Stimulated activated naive CD4-positive, alpha-beta T cell treated with Interleukin-2 at 50 U/mL for 16 hours (primary cell): Measurements from ENCODE around the gene PARD3B.

Experiments
- DNase-seq: peaks from one replicate; lab custom pipeline; 2025; lab: John Stamatoyannopoulos, UW

The PARD3B gene

DNA sequence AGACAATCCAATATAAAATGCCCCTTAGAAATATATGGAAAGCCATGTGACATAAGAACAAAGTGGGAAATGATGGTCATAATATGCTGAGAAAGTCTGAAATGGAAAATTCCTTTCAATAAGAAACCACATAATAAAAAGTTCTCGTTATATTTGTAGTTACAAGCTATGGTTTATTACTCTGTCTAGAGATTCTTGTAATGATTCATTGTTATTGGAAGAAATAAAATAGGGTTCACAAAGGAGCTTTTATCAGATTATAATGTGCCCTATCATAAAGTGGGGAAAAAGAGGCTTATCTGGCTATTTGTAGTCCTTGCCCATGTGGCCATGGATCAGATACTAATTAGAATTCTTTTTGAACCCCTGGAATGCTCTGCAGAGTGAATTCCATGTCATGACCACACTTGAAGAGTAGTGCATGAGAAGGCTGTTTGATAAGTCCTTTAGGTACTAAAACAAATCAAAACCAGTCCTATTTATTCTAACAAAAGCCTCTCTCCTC, 716.3 kb downstream of the PARD3B start:
- DNase-seq, result no peak

DNA sequence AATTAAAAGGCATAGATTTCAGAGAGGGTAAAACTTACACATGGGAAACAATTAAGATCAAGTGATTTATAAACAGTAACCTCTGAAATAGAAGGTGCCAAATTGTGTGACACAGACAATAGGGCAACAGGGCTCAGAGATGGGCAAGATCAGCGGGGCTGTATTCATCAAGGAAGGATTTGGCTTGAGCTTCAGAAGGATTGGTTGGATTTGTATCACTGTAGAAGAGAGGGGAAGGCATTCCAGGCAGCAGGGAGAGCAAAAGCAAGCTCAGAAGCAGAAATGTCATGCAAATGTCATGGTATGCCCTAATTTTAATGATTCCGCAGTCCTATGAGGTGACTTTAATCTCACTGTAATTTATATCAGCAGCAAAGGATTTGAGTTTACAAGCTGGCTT, 722.0 kb downstream of the PARD3B start:
- DNase-seq, result no peak

DNA sequence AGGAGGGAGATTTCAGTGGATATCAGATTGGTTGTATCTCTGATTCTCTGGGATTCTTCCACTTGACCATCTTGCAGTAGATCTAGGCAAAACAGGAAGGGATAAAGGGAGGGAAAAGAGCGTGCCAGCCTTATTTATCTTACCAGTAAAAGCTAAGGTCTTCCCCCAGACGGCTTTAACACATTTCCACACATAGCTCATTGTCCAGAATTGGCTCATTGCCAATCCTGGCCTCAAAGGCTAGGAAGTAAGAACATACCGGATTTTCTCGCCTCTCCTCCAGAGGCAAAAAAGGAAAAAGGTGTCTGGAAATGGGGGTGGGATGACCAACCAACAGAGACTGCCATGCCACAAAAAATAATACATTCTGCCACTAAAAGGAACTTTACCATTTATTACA, 725.4 kb downstream of the PARD3B start:
- no peak for DNase-seq

DNA sequence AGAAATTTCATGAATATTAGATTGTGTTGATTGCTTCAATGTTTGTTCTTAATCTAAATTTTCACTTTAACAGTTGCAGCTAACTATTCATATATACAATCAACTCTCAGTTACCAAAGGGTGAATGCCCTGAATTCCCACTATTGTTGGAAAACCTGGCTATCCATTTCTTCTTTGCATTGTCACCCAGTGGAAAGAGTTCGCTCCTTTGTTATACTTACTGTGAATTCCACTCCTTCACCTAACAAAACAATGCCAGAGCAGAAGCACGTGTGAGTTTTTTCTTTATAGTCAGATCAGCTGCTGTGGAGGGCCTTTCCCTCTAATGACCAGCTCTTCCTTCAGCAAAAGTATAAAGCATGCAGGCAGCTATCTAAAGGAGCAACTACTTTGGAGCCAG, 727.9 kb downstream of the PARD3B start:
- DNase-seq, result no peak

DNA sequence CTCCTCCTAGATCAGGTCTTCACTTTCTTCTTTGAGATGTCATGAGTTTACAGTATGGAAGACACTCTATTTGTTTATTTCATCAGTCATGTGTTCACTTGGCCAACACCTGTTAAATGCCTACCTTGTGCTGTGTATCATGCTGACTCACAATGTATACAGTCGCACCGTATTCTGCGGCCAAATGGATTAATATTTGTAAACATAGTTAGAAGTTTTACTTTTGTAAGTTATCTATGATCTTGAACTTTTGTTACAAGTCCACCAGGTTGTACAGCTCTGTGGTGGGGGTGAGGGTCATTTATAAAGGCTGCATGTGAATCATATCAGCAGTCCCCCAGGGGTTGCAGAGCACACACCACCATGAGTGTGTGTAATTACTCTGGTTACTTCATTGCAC, 728.4 kb downstream of the PARD3B start:
- DNase-seq, result no peak

DNA sequence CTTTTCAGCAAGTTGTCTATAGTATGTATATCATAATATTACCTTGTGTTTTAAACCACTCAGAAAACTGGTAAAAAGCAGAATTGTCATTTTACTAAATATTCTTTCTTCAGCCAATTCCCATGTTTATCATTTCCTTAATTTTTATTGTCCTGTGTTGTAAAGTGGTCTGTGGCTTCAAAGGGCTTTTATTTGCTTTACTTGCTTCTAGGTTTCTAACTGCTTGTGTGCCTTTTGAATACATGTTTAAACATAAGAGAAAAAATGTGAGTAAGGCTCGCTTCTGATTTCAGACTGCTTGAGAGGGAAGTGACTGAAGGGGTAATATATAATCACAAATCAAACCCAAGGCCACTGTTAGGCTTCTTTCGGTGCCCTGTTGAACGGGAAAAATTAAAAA, 729.5 kb downstream of the PARD3B start:
- no peak for DNase-seq

DNA sequence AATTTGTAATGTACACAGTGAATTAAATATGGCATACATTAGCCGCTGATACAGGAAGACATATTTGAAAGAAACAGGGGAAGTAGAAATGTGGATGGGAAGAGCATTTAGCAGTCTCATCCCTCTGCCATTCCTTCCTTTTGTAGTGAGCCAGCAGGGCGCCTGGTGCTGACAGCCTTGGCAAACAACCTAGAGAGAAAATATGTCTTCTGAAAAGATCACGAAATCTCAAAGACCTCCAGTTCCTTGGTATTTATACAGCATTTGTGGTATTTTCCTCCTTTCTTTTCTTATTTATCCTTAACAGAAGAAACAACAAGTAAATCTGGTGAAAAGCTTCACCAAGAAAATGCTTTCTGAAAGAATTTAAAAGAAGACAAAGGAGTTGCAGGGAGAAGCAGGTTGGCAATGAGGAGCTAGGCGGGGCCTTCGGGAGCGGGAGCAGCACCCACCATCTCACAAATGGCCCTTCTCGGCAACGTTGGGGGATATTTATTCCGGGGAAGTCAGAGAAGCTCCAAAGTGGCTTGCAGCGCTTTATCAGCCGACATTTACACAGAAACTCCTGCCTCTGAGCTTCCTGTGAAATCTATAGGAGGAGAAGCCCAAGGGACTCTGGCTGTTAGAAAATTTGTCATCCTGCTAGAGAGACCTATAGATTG, 731.0 kb downstream of the PARD3B start:
- DNase-seq, result no peak

DNA sequence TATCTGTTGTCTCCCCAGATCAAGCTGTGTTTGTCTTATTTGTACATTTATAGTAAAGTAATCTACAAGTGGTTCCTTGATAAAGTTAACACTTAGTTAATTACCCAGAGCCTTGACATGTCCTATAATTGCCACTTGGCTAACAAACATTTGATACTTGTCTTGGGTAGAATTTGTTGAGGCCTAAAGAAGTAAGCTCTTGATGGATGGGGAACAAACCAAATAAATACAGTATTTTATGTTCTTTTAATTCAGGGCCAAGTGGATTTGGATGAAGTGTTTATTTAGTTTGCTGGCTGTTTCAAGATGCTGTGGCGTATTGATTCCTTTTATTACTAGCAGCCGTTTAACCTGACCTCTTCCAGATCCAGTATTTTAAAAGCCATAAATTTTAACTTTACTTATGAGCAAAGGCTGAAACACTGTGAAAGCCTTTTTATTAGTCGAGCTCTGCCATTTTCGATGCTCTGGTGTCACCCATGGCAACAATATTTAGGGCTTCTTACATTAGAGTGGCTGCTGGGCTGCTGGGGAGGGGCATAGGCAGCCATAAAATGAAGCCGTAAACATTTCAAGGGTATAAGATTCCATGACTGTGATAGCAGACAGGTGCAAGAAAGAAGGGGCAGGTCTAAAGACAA, 735.4 kb downstream of the PARD3B start:
- DNase-seq, result no peak

DNA sequence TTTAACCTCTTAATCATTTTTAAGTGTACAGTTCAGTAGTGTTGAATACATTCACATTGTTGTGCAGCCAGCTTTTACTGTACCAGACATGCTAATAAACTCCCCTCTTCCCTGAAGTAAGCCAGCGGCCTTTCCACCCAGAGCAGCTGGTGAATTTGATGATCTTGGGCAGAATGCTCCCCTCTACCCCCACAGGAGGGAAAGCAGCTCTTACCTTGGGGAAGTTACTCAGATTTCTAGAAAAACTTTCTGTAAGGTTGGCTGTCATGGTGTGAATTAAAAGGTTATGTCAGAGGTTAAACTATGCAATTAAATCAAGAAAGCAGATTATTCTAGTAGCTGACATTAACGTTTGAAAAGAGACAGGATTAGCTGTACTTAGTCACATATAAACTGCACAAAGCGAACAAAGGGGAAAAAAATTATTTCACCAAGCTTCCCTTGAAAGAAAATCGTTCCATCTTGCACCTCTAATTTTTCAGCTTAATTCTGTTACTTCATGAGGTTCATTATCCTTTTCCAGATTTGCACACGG, 738.5 kb downstream of the PARD3B start:
- no peak for DNase-seq

DNA sequence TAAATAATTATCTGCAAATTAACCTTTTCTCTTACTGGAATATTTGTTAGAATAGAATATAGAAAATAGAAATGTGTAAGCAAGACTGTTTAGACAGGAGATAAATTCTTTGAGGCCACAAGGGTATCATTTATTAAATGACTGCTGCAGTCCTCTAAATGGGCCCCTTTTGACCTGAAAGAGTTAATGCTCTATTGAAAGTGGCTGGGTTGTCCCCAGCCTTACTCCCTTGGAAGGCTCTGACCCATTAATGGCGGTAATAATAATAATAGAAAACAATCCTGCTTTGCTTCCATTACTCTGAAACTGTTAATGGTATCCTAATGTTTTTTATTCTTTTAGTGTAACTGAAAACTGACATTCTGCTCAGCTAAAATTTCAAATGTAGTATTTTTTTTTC, 739.1 kb downstream of the PARD3B start:
- DNase-seq, result no peak

DNA sequence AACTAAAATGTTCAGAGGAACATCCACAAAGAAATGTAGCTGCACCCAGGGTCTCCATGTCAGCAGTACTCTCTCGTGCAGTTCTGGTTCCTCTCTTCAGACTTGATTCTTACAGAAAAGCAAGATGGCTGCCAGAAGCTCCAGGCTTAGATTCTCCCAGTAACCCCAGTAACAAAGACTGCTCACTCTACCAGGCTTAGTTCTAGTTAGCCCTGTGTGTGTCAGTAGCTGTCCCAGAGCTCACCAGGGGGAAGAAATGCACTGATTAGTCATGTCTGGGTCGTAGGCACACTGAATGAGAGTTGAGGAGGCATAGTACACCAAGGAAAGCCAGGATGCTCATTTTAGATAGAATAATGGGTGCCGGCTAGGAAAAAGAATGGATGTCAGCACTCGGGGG, 742.0 kb downstream of the PARD3B start:
- no peak for DNase-seq

DNA sequence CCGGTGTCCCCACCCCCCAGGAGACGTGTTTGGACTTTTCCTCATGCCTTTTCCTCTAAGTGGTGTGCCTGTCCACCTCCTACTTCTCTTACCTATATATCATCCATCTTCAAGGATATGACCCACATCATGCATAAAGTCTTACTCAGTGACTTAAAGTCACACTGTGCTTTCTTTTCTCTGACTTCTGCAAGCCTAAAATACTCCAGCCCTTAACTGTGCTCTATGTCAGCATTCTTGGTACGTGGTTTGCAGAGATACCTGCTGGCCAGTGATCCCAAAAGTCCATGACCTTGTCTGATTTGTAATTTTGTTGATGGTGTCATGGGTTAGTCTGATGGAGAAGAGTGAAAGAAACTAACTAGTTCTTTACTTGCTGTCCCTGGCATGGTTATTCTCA, 743.4 kb downstream of the PARD3B start:
- DNase-seq, result no peak

DNA sequence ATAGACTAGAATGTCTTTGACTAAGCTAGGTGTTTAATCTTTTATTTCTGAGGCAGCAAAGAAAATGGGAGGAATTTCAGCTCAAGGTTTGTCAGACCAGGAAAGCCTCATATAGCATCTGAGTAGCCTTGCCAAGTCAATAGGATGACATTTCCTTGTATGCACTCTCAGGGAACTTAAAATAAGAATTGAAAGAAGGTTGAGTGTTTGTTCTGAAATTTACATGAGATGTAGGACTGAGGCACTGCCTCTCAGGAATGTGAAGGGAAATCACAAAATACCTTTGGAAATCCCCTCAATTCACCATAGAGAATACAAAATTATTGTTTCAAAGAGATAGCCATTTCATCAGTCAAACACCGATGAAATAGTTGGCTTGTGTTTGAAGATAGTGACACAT, 745.0 kb downstream of the PARD3B start:
- no peak for DNase-seq

DNA sequence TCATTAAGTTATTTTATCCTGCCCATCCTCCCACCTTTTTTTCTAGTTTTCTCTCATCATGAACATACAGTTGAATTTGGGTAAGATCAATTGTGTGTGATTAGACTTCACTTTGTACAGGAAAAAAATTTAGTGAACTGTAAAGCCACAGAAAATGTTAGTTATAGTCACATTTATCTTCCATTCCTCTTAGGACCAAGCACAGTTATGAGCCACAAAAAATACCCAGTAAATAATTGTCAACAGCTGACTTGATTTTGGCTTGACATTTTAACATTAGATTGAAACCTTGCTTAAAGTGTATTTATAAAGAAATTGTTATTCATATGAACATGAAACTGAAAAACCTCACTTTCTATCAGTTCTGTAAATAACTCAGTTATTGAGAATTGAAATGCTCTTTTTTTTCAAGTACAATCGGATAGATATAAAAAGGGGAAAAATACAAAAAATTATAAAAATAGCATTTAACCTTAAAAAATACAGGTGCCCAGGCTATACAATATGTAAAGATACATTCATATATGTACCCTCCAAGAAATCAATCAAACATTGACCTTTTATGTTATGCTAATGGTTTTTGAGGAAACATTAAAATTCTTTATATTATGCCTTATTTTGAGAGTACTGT, 747.5 kb downstream of the PARD3B start:
- DNase-seq, result no peak

DNA sequence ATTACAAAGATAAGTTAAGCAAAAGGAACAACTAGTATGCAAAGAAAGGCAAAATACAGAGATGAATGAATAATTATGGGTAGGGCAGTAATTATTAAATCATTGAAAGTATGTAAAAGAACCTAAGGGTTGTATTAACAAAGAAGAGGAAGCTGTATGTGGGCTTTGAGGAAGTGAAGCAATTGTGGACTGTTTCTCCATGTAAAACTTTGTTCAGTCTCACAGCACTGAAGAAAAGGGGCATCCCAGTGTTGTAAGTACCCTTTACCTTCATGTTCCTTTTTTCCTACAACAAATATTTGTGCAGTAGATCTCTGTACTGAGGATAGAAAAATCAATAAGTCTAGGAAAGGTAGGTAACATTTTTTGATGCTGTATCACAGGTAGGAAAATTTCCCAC, 748.3 kb downstream of the PARD3B start:
- DNase-seq, result no peak

DNA sequence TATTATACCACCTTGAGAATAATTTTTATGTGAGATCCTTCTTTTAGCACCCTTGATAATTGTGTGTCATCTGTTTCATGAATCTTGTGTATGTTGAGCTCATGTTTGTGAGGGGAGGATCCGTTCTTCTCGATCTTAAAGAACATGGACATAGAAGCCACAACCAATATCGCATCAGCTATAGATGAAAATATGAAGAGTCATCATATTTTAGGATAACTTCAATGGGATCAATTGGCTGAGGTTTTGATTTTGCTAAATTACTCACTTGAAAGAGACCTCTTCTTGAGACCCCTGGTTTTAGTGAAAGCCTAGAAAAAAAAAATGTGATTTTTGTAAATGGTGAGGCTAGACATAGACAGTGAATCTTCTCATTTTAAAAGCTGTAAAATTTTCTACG, 751.7 kb downstream of the PARD3B start:
- DNase-seq, result no peak

DNA sequence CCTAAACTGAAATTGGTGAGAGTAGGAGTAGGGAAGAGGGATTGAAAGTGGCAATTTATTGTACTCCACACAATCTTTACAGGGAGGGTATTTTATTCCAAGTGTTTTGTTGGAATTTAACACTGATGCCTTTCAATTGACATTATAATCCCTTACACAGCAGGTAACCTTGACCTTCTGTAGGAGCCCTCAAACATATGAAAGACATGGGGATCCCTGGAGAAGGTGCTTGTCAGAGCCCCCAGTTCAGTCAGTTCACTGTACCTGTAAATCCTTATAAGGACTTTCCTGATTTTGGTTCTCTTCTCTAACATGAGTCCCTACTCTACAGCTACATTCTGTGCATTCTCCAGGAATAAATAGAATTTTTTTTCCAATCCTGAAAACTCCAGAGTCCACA, 752.1 kb downstream of the PARD3B start:
- no peak for DNase-seq

DNA sequence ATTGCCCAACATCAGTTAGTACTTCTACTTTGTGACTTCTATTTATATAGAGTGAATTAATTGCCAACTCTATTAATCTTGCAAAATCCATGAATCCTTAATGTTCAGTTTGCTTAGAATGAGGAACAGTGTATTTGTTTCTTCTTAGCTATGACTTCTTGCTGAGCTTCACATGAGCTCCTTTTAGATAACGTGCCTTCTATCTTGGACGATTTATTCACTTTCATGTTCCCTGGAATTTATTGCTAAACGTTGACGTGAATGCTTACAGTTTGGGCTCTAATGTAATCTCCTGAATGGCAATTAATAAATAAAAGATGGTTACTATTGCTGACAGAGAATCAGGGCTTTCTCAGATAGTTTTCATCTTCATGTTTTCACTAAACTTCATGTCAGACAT, 752.6 kb downstream of the PARD3B start:
- DNase-seq, result no peak

DNA sequence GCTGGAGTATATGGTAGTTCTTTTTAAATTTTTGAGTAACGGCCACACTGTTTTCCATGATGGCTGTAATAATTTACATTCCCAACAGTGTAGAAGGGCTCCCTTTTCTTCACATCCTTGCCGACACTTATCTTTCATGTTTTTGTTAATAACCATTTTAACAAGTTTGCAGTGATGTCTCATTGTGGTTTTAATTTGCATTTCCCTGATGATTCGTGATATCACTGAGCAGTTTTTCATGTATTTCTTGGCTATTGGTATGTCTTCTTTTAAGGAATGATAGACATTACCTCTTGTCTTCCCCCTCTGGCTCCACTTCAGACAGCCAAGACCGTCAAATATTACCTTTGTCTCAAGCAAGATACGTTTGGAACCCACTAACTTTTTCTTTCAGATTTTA, 765.9 kb downstream of the PARD3B start:
- DNase-seq, result no peak

DNA sequence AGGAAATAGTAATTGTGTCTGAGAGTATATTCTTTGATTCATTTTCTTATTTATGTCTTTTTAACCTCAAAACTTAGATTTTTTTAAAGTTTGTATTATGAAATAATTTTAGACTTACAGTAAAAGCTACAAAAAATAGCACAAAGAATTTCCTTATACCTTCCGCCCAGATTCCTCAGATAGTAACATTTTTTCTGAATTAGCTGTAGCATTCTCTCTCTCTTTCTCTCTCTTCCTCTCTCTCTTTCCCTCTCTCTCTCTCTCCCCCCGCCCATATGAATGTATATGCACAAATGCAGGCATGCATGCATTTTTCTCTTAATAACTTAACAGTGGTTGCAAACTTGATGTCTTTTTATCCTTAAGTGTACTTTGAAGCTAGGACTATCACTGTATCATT, 776.0 kb downstream of the PARD3B start:
- no peak for DNase-seq

DNA sequence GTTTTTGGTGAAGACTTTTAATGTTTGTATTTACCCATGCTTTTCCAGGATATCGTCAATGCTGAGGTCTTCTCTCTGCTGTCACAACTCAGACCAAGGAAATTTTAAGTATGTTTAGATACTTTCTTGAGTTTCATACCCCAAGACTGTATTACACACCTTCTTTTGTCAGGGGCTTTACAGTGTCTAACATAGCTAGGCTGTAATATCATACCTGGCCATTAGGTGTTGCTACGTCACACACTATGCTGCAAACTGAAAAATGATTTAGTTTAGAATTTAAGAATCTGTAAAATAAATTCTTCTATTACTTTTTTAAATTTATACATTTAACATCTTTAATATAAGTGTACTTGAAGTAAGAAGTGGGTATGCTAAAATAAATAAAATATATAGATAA, 778.7 kb downstream of the PARD3B start:
- DNase-seq, result no peak

DNA sequence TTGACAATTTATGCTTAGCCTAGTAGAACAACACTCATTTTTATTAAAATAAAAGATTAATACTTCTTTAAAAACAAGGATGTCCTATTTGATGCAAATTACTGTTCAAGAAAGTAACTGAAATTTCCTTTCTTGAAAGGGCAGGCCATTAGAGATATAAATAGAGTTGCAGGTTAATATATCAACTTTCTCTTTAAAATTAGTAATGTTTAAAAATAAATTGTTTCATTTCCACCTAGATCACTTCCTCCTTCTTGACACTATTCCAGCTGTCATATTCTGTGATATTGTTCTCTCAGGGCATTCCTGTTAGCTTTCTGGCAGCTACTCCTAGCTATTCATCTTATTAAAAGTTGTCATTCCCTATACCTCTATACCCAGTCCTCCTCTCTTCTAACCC, 779.1 kb downstream of the PARD3B start:
- no peak for DNase-seq

DNA sequence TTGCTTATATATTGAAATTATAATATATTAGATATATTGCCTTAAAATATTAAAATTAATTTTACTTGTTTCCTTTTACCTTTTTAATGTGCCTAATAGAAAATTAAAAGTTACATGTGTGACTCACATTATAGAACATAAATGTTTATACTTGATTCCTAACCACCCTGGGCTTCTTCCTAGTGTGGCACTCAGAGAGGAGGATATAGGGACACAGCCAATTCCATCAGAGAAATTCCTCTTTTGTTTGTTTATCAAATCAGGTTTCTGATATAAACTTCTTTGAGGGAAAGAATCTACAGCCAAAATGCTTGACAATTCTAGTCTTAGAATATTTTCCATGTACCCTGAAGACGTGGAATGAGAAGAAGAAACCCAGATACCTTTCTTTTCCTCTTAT, 788.1 kb downstream of the PARD3B start:
- DNase-seq, result no peak
